GM19351 (cell line): ENCODE data around the gene KMT2A.
"Not testable (repeated sequence)": the region's sequence is repeated elsewhere in the genome, so short reads cannot be mapped to it uniquely, and the experiment has no call there.

Experiments
- ATAC-seq: cut with Tn5 transposase; IDR thresholded peaks from one replicate; pipeline ENCODE4 v1.9.1; 2021; ENCODE audit warnings: mild to moderate bottlenecking, moderate library complexity; ENCODE audit not compliant: unreplicated experiment

KMT2A gene

GRCh38 chr11:118531597-118532084 lies 95.3 kb downstream of the KMT2A start:
- no peak for ATAC-seq

GRCh38 chr11:118532091-118532490 lies 95.8 kb downstream of the KMT2A start:
- no peak for ATAC-seq

- ATAC-seq = no peak
Observed at GRCh38 chr11:118532852-118533768, 96.8 kb downstream of the KMT2A start.

GRCh38 chr11:118533769-118534729 lies 97.8 kb downstream of the KMT2A start:
- no peak for ATAC-seq

GRCh38 chr11:118535261-118535660 lies 99.0 kb downstream of the KMT2A start:
- no peak for ATAC-seq

GRCh38 chr11:118536726-118537125 lies 100.4 kb downstream of the KMT2A start:
- ATAC-seq = no peak

GRCh38 chr11:118537409-118537980 lies 101.2 kb downstream of the KMT2A start:
- ATAC-seq = no peak

GRCh38 chr11:118544010-118544646 lies 107.8 kb downstream of the KMT2A start:
- ATAC-seq = no peak

GRCh38 chr11:118544647-118545010 lies 108.3 kb downstream of the KMT2A start:
- ATAC-seq = no peak

- no peak for ATAC-seq
Observed at GRCh38 chr11:118545533-118545932, 109.2 kb downstream of the KMT2A start.

- ATAC-seq = no peak
Observed at GRCh38 chr11:118547132-118547531, 110.8 kb downstream of the KMT2A start.

- ATAC-seq = no peak
Observed at GRCh38 chr11:118552341-118552740, 116.0 kb downstream of the KMT2A start.

GRCh38 chr11:118560806-118561205 lies 124.5 kb downstream of the KMT2A start:
- ATAC-seq = no peak

- no peak for ATAC-seq
Observed at GRCh38 chr11:118565051-118565450, 128.8 kb downstream of the KMT2A start.

- no peak for ATAC-seq
Observed at GRCh38 chr11:118569670-118570069, 133.4 kb downstream of the KMT2A start.

GRCh38 chr11:118570787-118571186 lies 134.5 kb downstream of the KMT2A start:
- no peak for ATAC-seq

GRCh38 chr11:118571701-118572060 lies 135.4 kb downstream of the KMT2A start:
- ATAC-seq = not testable (repeated sequence)

- ATAC-seq = peak; percentile 66
Observed at GRCh38 chr11:118572061-118572980, 136.0 kb downstream of the KMT2A start, which contains the start of gene ARCN1. Gene ARCN1, plus strand, starts transcription at chr11:118572409. Its CDS starts 139 bp downstream, at chr11:118572548.

GRCh38 chr11:118572981-118573550 lies 136.8 kb downstream of the KMT2A start:
- peak; percentile 42 for ATAC-seq
